T-cell (primary cell): ENCODE data around the gene IRX4. TPM values are rescaled to one million over a fixed set of nuclear protein-coding genes. Genes with fewer than 3 reads are reported as not detected.

Source experiments
- ATAC-seq, 4 experiments: fragments of 200-7000 bp in 3 of 4; fragments of 150-1000 bp in 1 of 4; cut with Tn5 transposase; replicated peaks in 1 of 4; 1 replicate in 3 of 4; 2 replicates in 1 of 4; pipeline ENCODE4 v1.10.0; 2021; ENCODE audit warnings: moderate library complexity in 3 of 4, mild to moderate bottlenecking in 2 of 4, moderate number of reproducible peaks in 1 of 4
- CTCF ChIA-PET, 2 donors: fragments of 300-600 bp; sonication (Branson Sonifier 250); formaldehyde crosslinking; loops; one replicate each; lab custom pipeline; 2022; ENCODE audit warnings: antibody characterized with exemption in 2 of 2; lab: Charles Lee
- POLR2A ChIA-PET, 2 donors: fragments of 300-600 bp; sonication (Branson Sonifier 250); formaldehyde crosslinking; loops; one replicate each; lab custom pipeline; 2022; ENCODE audit warnings: antibody characterized with exemption in 2 of 2; lab: Charles Lee
- DNase-seq, 35 experiments: peaks; one replicate each; pipeline versions ENCODE4 v3.0.0 to v3.0.0-alpha.2; 2013 to 2023
- H3K27ac ChIP-seq: one replicate; pipeline ENCODE4 v1.5.1; 2013; ENCODE audit warnings: low read length
- H3K27me3 ChIP-seq, 2 experiments: replicated peaks in 1 of 2; 1 replicate in 1 of 2; 2 replicates in 1 of 2; pipeline versions ENCODE4 v1.6.1 to v1.7.0; 2013; ENCODE audit warnings: low read length in 1 of 2, mixed read lengths in 1 of 2; ENCODE audit not compliant: control insufficient read depth in 2 of 2, insufficient read depth in 2 of 2; ENCODE audit errors: extremely low read depth in 1 of 2
- H3K36me3 ChIP-seq, 2 donors: 1 replicate in 1 of 2; 2 replicates in 1 of 2; pipeline versions ENCODE4 v1.6.1 to v1.7.0; 2013; ENCODE audit warnings: low read length in 1 of 2; ENCODE audit not compliant: control insufficient read depth in 2 of 2, insufficient read depth in 1 of 2; ENCODE audit errors: extremely low read depth in 1 of 2
- H3K4me1 ChIP-seq, 2 experiments: 1 replicate in 1 of 2; 2 replicates in 1 of 2; pipeline versions ENCODE4 v1.6.1 to v1.7.0; 2013; ENCODE audit warnings: low read length in 2 of 2, mixed read lengths in 1 of 2; ENCODE audit not compliant: insufficient read depth in 2 of 2, control insufficient read depth in 1 of 2; ENCODE audit errors: extremely low read depth in 1 of 2
- H3K4me3 ChIP-seq, 2 donors: 1 replicate in 1 of 2; 2 replicates in 1 of 2; pipeline versions ENCODE4 v1.5.1 to v1.7.0; 2013; ENCODE audit warnings: mild to moderate bottlenecking in 2 of 2, low read length in 1 of 2, moderate library complexity in 1 of 2; ENCODE audit not compliant: control insufficient read depth in 1 of 2; ENCODE audit errors: extremely low read depth in 1 of 2
- H3K9me3 ChIP-seq: 2 replicates; pipeline ENCODE4 v1.7.0; 2013
- H3K27ac Mint-ChIP-seq, 2 donors: one replicate each; pipeline ENCODE4 v1.8.0; 2020 to 2021; ENCODE audit warnings: mild to moderate bottlenecking in 2 of 2, mixed read lengths in 2 of 2
- H3K27me3 Mint-ChIP-seq, 2 donors: one replicate each; pipeline ENCODE4 v1.8.0; 2021 to 2022; ENCODE audit warnings: mixed read lengths in 2 of 2
- H3K36me3 Mint-ChIP-seq: one replicate; pipeline ENCODE4 v1.8.0; 2021; ENCODE audit warnings: mixed read lengths
- H3K4me1 Mint-ChIP-seq, 3 donors: one replicate each; pipeline ENCODE4 v1.8.0; 2020 to 2022; ENCODE audit warnings: mixed read lengths in 3 of 3, mild to moderate bottlenecking in 1 of 3
- H3K4me3 Mint-ChIP-seq, 3 donors: one replicate each; pipeline ENCODE4 v1.8.0; 2020 to 2022; ENCODE audit warnings: mild to moderate bottlenecking in 3 of 3, mixed read lengths in 3 of 3, moderate library complexity in 3 of 3
- H3K9me3 Mint-ChIP-seq, 3 donors: one replicate each; pipeline ENCODE4 v1.8.0; 2020 to 2022; ENCODE audit warnings: mixed read lengths in 3 of 3
- WGBS: methylation state at CpG from one replicate; pipeline ENCODE4 v1.1.5; 2013; ENCODE audit warnings: missing lambda C conversion rate; ENCODE audit not compliant: insufficient coverage; 5-methylcytosine and 5-hydroxymethylcytosine counted together
- total RNA-seq, 35 experiments: library from RNA in 6 of 35; stranded (reverse) in 6 of 35; fragments of 120-200 nt in 1 of 35; gene quantifications; one replicate each; pipeline versions ENCODE4 v1.2.1 to v1.2.4 and lab custom pipeline; 2013 to 2026

IRX4 gene
- total RNA-seq, 5 donors from 2014 or later (not counting 1 experiment from before 2014, with no cell fraction given): not detected

- Mint-ChIP-seq H3K36me3 (no peaks in the 10 kb centered on the region), H3K4me1 (peaks cover 13 to 23% (median 14%) of the 10 kb centered on the region in 3 donors), H3K27me3 (peaks cover 42 to 61% of the 10 kb centered on the region in 2 donors), H3K9me3 (no peaks in the 10 kb centered on the region), H3K27ac (no peak overlapping the region), H3K4me3 (peak overlapping the region in 1 of 3 donors; percentile 31)
- H3K9me3 ChIP-seq: no peaks in the 10 kb centered on the region
- H3K27me3 ChIP-seq: peaks cover 10 to 83% of the 10 kb centered on the region in 2 experiments
- no peak for ATAC-seq
- H3K4me1 ChIP-seq: peaks cover 0 to 16% of the 10 kb centered on the region in 2 experiments
- whole genome bisulfite sequencing: 19% methylated on average over 5 of the region's 19 CpGs
- CTCF ChIA-PET: no interaction called here
- POLR2A ChIA-PET: no interaction called here
- H3K4me3 ChIP-seq: no peak overlapping the region
- no peak for DNase-seq
- H3K27ac ChIP-seq: no peak overlapping the region
- no peaks in the 10 kb centered on the region for H3K36me3 ChIP-seq
Observed at GRCh38 chr5:1880377-1881025, 2.2 kb downstream of the IRX4 start.

- H3K4me1 Mint-ChIP-seq: peaks cover 12 to 28% (median 16%) of the 10 kb centered on the region in 3 donors
- H3K27ac Mint-ChIP-seq: no peak overlapping the region
- H3K27me3 Mint-ChIP-seq: peaks cover 35 to 62% of the 10 kb centered on the region in 2 donors
- peak overlapping the region in 1 of 3 donors; percentile 31 for H3K4me3 Mint-ChIP-seq
- peaks cover 10 to 83% of the 10 kb centered on the region in 2 experiments for H3K27me3 ChIP-seq
- no peak overlapping the region for H3K4me3 ChIP-seq
- H3K4me1 ChIP-seq: peaks cover 0 to 17% of the 10 kb centered on the region in 2 experiments
- H3K9me3 ChIP-seq: no peaks in the 10 kb centered on the region
- H3K27ac ChIP-seq: no peak overlapping the region
- H3K9me3 Mint-ChIP-seq: no peaks in the 10 kb centered on the region
- H3K36me3 ChIP-seq: no peaks in the 10 kb centered on the region
- DNase-seq: no peak
- 26% methylated on average over 36 of the region's 48 CpGs for WGBS
- ATAC-seq: no peak
- POLR2A ChIA-PET: no interaction called here
- CTCF ChIA-PET: no interaction called here
- H3K36me3 Mint-ChIP-seq: no peaks in the 10 kb centered on the region
Observed at GRCh38 chr5:1879292-1880263, 3.1 kb downstream of the IRX4 start.

GRCh38 chr5:1878050-1878849, 4.5 kb downstream of the IRX4 start:
- 11% methylated on average over 68 of the region's 79 CpGs for WGBS
- Mint-ChIP-seq H3K4me3 (no peak overlapping the region), H3K36me3 (no peaks in the 10 kb centered on the region), H3K27ac (no peak overlapping the region), H3K27me3 (peaks cover 38 to 67% of the 10 kb centered on the region in 2 donors), H3K4me1 (peaks cover 6 to 24% (median 10%) of the 10 kb centered on the region in 3 donors), H3K9me3 (no peaks in the 10 kb centered on the region)
- ChIA-PET POLR2A (no interaction called here), CTCF (no interaction called here)
- ATAC-seq: no peak
- Histone ChIP-seq H3K27me3 (peaks cover 9 to 84% of the 10 kb centered on the region in 2 experiments), H3K4me1 (peaks cover 0 to 12% of the 10 kb centered on the region in 2 experiments), H3K9me3 (no peaks in the 10 kb centered on the region), H3K4me3 (no peak overlapping the region), H3K27ac (no peak overlapping the region), H3K36me3 (no peaks in the 10 kb centered on the region)
- no peak for DNase-seq

- peaks cover 12 to 92% of the 10 kb centered on the region in 2 experiments for H3K27me3 ChIP-seq
Observed at GRCh38 chr5:1877103-1878049, 5.3 kb downstream of the IRX4 start.

GRCh38 chr5:1876660-1877064, 6.1 kb downstream of the IRX4 start:
- no peaks in the 10 kb centered on the region for H3K36me3 Mint-ChIP-seq
- CTCF ChIA-PET: no interaction called here
- no peaks in the 10 kb centered on the region for H3K9me3 Mint-ChIP-seq
- peaks cover 0 to 8% of the 10 kb centered on the region in 2 experiments for H3K4me1 ChIP-seq
- peak overlapping the region in 1 of 3 donors; percentile 41 for H3K4me3 Mint-ChIP-seq
- no peaks in the 10 kb centered on the region for H3K9me3 ChIP-seq
- peaks cover 12 to 93% of the 10 kb centered on the region in 2 experiments for H3K27me3 ChIP-seq
- H3K27ac Mint-ChIP-seq: no peak overlapping the region
- no peak overlapping the region for H3K4me3 ChIP-seq
- no peak overlapping the region for H3K27ac ChIP-seq
- WGBS: under 1% methylated on average over 27 of the region's 43 CpGs
- ATAC-seq: peak in 1 of 4 experiments; percentile 12
- POLR2A ChIA-PET: no interaction called here
- H3K4me1 Mint-ChIP-seq: peaks cover 6 to 24% (median 10%) of the 10 kb centered on the region in 3 donors
- DNase-seq: no peak
- H3K27me3 Mint-ChIP-seq: peaks cover 44 to 70% of the 10 kb centered on the region in 2 donors
- no peaks in the 10 kb centered on the region for H3K36me3 ChIP-seq

More at GRCh38 chr5:1877103-1878049, 5.3 kb downstream of the IRX4 start:
- Histone ChIP-seq H3K9me3 (no peaks in the 10 kb centered on the region), H3K4me3 (no peak overlapping the region), H3K36me3 (no peaks in the 10 kb centered on the region), H3K4me1 (peaks cover 0 to 12% of the 10 kb centered on the region in 2 experiments), H3K27ac (no peak overlapping the region)
- DNase-seq: no peak
- POLR2A ChIA-PET: no interaction called here
- 18% methylated on average over 39 of the region's 46 CpGs for WGBS
- CTCF ChIA-PET: no interaction called here
- ATAC-seq: no peak
- H3K9me3 Mint-ChIP-seq: no peaks in the 10 kb centered on the region
- H3K27me3 Mint-ChIP-seq: peaks cover 44 to 72% of the 10 kb centered on the region in 2 donors
- H3K4me3 Mint-ChIP-seq: peak overlapping the region in 1 of 3 donors; percentile 41
- no peak overlapping the region for H3K27ac Mint-ChIP-seq
- peaks cover 6 to 24% (median 10%) of the 10 kb centered on the region in 3 donors for H3K4me1 Mint-ChIP-seq
- no peaks in the 10 kb centered on the region for H3K36me3 Mint-ChIP-seq
